ENCODE measurements around the gene LRRFIP1. TPM values are rescaled to one million over a fixed set of nuclear protein-coding genes. Genes with fewer than 3 reads are reported as not detected.

Gene LRRFIP1
- total RNA-seq, 1 experiment from 2014 or later, result 73.3 TPM

- DNase-seq (ENCODE audit: low spot score), result no peak
Measured at GRCh38 chr2:237639836-237640220, 12.4 kb downstream of the LRRFIP1 start.

- no peak for DNase-seq (ENCODE audit: low spot score)
Measured at GRCh38 chr2:237640493-237640998, 13.2 kb downstream of the LRRFIP1 start.

- no peak for DNase-seq (ENCODE audit: low spot score)
Measured at GRCh38 chr2:237642038-237642734, 14.8 kb downstream of the LRRFIP1 start.

- DNase-seq (ENCODE audit: low spot score), result no peak
Measured at GRCh38 chr2:237643066-237643465, 15.7 kb downstream of the LRRFIP1 start.

GRCh38 chr2:237643582-237644380, 16.4 kb downstream of the LRRFIP1 start:
- no peak for DNase-seq (ENCODE audit: low spot score)

GRCh38 chr2:237644381-237644703, 17.0 kb downstream of the LRRFIP1 start:
- DNase-seq (ENCODE audit: low spot score), result no peak

GRCh38 chr2:237645261-237645660, 17.9 kb downstream of the LRRFIP1 start:
- DNase-seq (ENCODE audit: low spot score), result no peak

GRCh38 chr2:237647176-237648015, 20.0 kb downstream of the LRRFIP1 start:
- DNase-seq (ENCODE audit: low spot score), result no peak

GRCh38 chr2:237648016-237648381, 20.6 kb downstream of the LRRFIP1 start:
- DNase-seq (ENCODE audit: low spot score), result no peak

- no peak for DNase-seq (ENCODE audit: low spot score)
Measured at GRCh38 chr2:237649541-237650454, 22.4 kb downstream of the LRRFIP1 start.

GRCh38 chr2:237650455-237650850, 23.1 kb downstream of the LRRFIP1 start:
- no peak for DNase-seq (ENCODE audit: low spot score)

- no peak for DNase-seq (ENCODE audit: low spot score)
Measured at GRCh38 chr2:237651761-237652160, 24.4 kb downstream of the LRRFIP1 start.

GRCh38 chr2:237652181-237652580, 24.8 kb downstream of the LRRFIP1 start:
- no peak for DNase-seq (ENCODE audit: low spot score)

GRCh38 chr2:237652854-237653253, 25.5 kb downstream of the LRRFIP1 start:
- no peak for DNase-seq (ENCODE audit: low spot score)

GRCh38 chr2:237653776-237654558, 26.6 kb downstream of the LRRFIP1 start:
- no peak for DNase-seq (ENCODE audit: low spot score)

GRCh38 chr2:237657063-237657462, 29.7 kb downstream of the LRRFIP1 start:
- DNase-seq (ENCODE audit: low spot score), result no peak

GRCh38 chr2:237660381-237660900, 33.1 kb downstream of the LRRFIP1 start:
- no peak for DNase-seq (ENCODE audit: low spot score)

- DNase-seq (ENCODE audit: low spot score), result no peak
Measured at GRCh38 chr2:237661270-237661669, 33.9 kb downstream of the LRRFIP1 start.

GRCh38 chr2:237661799-237662328, 34.5 kb downstream of the LRRFIP1 start:
- DNase-seq (ENCODE audit: low spot score), result no peak

GRCh38 chr2:237662671-237663093, 35.3 kb downstream of the LRRFIP1 start:
- DNase-seq (ENCODE audit: low spot score), result peak; percentile 88
